ENCODE data around the gene SEPTIN8. TPM values are rescaled to one million over a fixed set of nuclear protein-coding genes. Genes with fewer than 3 reads are reported as not detected.
A peak's percentile ranks its signal among the peaks of the same experiment; 100 is the strongest.

The SEPTIN8 gene
- total RNA-seq, 1 experiment from 2014 or later, result 47.8 TPM

DNA sequence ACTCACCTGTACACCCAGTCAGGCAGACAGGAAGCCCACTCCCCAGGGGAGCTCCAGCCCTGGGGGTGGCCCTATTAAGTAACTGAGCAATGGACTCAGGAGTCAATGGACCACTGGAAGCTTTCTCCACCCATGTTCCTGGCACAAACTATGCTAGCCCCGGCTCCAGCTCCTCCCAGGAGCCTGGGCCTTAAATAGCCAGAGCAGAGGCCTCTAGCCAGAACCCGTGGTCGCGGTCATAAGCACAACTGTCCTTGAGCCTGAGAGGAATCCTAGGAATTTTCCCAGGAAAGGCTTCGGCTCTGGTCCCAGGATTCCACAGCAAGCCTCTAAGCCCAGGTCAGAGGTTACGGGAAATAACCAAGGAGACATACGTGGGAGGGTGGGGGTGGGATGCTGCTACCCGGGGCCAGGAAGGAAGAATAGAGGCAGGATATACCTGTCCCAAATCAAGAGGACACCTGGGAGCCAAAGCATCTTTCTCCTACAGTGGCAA is 5.5 kb downstream of the SEPTIN8 start:
- DNase-seq (ENCODE audit: low spot score), result peak; percentile 52
- in situ Hi-C loops (cut with HindIII; ENCODE audit: low sequenced_read_pairs), result no loop called here

DNA sequence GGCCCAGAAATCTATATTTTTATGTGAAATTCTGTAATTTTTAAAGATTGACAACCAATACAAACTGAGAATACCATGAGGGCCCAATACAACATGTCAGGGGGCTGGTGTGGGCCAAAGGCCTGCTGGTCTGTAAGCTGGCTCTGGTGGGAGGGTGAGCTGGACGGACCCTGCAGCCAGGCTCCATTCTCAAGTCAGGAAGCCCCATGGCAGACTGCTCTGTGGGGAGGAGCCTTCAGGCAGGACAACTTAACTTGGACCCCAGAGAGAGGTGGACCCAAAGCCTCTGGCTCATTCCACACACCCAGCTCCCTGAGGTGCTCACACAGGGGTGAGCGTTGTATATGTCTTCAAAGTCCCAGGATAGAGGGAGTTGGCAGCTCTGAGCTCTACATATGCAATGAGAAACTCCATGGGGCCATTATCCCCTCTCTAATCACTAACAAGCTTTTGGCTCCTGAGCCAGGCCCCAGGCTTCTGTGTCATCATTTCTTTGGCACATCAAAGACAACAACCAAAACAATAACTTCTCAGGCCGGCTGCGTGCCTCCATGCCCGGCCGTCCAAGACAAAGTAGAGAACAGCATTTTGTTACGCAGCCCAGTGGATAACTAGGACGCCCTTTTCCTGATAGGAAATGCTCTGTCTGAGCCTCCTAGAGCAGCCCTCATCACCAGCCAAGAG is 6.4 kb downstream of the SEPTIN8 start:
- peak; percentile 48 for DNase-seq (ENCODE audit: low spot score)
- in situ Hi-C loops (cut with HindIII; ENCODE audit: low sequenced_read_pairs), result no loop called here

DNA sequence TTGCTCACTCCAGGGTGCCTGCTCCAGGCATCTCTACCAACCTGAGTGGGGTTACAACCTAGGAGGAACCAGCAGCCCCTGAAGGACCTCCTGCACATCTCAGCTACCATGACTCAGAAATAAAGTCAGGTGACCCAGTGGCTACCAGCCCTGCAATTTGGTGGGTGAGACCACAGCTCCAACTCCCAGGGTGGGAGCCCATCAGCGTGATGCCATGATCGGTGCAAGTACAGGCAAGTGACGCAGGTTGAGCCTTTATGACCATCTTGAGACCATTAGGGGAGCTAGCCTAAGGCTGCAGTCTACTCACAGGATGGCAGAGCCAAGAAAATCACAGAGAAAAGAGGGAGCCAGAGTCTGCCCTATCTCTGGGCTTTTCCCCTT is 8.6 kb downstream of the SEPTIN8 start:
- in situ Hi-C loops (cut with HindIII; ENCODE audit: low sequenced_read_pairs), result no loop called here
- DNase-seq (ENCODE audit: low spot score), result no peak

DNA sequence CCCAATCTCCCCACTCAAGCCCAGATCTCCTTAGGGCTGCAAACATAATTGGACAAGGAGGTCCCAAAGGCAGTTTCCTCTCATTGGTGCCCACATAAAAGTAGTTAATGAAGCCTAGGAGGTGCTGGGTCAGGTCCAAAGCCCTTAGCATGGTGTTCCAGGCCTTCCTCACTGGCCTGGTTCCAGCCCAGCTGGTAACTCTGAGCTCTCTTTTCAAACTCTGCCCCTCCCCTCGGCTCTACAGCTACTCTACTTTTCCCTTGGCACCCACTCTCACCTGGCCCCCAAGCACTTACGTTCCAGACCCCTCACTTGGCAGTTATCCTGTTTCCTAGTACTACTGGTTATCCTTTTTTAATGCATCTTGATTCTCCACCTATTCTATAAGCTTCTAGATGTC is 9.9 kb downstream of the SEPTIN8 start:
- in situ Hi-C loops (cut with HindIII; ENCODE audit: low sequenced_read_pairs), result no loop called here
- DNase-seq (ENCODE audit: low spot score), result peak; percentile 62

DNA sequence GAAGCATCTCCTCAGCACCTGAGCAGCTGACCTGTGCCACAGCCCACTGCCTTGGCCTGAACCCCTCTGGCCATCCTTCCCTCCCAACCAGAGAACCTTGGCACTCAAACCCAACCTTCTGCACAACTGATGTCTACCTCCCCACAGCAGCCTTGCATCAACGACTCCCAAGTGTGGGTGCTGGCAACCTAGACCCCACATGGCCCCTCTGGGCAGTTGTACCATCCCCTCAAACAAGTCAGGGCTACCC is 10.3 kb downstream of the SEPTIN8 start:
- DNase-seq (ENCODE audit: low spot score), result no peak
- in situ Hi-C loops (cut with HindIII; ENCODE audit: low sequenced_read_pairs), result no loop called here

DNA sequence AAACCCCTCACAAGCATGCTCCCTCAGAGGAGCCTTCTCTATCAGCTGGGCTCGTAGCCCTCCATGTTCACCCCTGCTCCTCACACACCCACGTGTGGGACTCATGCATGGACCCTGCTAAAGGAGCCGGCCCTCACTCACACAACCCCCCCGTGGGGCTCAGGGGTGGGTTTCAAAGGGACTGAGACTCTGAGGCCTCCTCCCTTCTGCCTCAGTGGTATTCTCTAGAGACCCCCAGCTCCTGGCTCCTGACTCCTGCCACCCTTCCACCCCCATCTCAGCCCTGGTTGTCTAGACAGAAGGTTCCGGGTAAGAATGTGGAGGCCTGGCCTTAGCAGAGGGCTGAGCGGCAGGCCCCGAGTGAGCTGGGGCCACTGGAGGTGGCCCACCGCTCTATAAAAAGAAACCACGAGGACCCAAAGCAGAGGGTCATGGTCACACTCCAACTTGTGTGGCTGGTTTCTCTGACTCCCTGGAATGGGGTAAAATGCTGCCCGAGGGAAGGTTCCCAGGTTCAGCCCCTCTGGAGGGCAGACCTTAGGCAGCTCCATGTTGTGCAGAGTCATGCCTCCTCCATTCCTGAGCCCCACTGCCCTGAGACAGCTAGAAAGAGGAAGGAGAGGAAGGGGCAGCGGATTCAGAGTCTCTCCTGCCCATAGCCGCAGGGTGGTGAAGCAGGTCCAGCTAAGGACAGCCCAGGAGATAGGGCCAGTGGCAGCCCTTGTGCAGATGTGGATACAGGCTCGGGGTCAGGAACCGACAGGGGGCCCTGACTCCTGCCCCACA is 10.8 kb downstream of the SEPTIN8 start:
- in situ Hi-C loops (cut with HindIII; ENCODE audit: low sequenced_read_pairs), result no loop called here

DNA sequence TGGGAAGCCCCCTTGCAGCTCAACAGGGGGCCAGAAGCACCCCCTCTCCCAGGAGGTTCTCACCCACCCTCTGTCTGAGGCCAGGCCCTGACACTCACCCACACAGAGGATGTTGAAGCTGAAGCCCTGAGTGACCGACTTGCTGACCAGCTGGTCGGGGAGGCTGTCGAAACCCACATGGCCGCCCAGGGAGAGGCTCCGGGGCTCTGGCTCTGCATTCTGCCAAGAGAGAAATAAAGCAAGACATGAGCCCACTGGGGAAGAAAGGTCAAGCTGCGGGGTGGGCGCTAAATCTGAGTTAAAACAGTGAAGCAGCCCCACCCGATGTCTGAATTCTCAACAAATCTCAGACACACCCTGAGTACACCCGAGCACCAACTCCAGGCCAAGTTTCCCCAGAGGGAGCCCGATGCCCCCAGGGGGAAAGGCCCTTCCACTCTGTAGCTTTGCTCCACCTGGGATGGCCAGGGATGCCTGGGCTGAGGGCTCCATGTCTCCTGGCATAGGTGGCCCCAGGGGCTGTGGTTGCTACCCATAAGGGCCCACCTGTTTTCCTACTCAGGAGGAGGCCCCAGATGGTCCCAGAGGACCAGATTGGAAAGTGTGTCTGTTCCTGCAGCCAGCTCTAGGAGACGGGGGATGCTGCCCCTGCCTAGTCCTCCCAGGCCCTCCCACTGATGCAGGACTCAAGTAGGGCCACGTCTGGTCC is 11.6 kb downstream of the SEPTIN8 start:
- in situ Hi-C loops (cut with HindIII; ENCODE audit: low sequenced_read_pairs), result no loop called here
- no peak for DNase-seq (ENCODE audit: low spot score)

More for the DNA sequence above, 10.8 kb downstream of the SEPTIN8 start:
- no peak for DNase-seq (ENCODE audit: low spot score)

DNA sequence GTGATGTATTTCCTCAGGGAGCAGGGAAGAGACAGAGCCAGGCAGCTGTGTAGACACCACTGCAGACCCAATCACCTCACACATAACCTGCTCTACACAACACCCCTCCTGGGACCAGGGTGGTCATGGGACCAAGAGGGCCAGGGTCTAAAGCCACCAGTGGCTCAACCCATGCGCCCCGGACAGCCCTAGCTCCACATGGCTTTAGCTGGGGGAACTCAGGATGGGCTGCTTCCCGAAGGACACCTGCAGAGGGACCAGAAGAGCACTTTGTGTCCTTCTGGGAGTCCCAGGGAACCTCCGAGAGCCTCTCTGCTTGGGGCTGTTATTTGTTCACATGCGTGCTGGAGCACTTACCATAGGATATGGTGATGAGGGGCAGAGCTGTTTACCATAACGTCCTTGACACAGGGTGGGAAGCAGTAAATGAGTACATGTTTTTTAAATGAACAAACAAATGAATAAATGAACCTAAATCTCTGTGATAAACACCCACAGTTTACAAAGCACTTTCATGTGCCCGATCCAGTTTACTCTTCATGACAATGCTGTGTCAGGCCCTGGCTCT is 12.3 kb downstream of the SEPTIN8 start:
- in situ Hi-C loops (cut with HindIII; ENCODE audit: low sequenced_read_pairs), result no loop called here
- no peak for DNase-seq (ENCODE audit: low spot score)

DNA sequence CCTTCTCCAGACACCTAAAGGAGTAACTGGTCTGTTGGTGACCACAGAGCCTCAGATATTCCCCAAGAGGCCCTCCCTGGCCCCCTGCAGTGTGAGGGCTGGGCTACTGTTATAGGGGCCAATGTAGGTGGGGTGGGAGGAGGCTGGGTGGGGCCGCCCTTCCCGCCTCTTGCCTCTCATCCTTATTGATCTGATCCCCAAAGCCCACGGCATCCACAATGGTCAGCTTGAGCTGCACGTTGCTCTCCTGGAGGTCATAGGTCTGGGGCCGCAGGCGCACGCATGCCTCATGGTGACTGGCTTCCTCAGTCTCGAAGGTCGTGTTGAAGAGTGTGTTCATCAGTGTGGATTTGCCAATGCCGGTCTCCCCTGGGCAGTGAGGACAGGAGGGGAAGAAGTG is 13.0 kb downstream of the SEPTIN8 start:
- in situ Hi-C loops (cut with HindIII; ENCODE audit: low sequenced_read_pairs), result no loop called here
- no peak for DNase-seq (ENCODE audit: low spot score)

DNA sequence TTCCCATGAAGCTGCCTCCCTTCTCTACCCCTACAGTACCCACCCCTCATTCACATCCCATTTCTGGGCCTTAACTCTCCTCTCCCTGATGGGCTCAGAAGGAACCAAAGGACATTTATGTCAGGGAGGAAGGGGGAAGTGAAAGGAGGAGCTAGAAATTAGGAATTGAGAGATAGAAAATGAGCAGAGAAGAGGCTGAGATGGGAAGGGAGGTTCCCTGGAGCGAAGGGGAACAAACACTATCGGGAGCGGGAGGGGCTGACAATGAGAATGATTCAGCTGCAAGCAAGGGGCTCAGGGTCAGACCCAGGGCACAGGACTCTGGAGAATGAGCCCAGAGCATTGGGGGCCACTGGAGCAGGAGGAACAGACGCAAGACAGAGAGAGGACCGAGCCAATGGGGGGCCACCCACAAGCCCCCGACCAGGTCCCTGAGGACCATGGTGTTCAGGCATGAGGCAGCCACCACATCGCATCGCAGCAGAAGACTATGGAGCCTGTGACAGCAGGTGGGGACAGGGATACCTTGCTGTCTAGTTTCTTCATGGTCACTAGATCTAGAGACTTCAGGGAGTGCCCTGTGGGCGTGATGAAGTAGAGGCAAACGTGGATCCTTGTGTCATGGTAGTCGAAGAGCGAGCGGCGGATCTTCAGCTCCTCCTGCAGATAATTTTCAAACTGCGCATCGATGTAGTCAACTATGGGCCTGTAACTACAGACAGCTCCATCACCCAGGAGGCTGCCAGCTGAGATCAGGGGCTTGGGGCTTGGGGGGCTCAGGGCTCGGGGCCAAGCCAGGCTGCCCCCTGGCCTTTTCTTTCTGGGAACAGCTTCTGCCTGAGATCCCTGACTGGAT is 13.6 kb downstream of the SEPTIN8 start:
- no peak for DNase-seq (ENCODE audit: low spot score)
- in situ Hi-C loops (cut with HindIII; ENCODE audit: low sequenced_read_pairs), result no loop called here

DNA sequence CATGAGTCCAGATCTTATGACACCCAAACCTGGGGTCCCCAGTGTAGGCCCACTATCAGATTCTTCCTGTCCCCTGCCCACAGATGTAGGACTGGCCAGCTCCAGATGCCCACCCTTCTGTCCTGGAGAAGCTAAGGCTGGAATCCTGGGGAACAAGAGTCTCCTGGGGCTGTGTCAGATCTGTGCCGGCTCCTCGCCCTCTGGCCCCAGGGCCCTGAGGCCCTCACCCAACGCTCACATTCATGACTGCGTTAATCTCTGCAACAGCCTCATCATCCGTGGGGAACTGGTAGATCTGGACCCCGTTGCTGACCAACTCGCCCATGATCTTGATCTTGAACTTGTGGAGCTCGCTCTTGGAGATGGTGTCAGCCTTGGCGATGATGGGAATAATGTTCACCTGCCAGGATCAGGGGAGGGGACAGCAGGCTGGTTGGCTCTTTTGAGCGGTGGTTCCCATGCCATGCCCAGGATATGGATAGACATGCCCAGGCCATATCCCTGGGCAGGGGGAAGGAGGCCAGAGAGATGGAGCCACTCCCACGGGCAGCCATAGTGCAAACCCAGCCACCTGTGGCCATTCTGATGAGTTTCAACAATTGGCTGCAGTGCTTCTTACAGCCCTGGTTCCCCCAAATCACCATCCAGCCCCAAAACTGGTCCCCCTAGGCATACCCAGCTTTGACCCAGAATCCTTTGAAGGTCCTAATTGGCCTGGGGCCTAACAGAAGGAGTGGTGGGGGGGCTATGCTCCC is 14.6 kb downstream of the SEPTIN8 start:
- DNase-seq (ENCODE audit: low spot score), result no peak
- in situ Hi-C loops (cut with HindIII; ENCODE audit: low sequenced_read_pairs), result no loop called here

DNA sequence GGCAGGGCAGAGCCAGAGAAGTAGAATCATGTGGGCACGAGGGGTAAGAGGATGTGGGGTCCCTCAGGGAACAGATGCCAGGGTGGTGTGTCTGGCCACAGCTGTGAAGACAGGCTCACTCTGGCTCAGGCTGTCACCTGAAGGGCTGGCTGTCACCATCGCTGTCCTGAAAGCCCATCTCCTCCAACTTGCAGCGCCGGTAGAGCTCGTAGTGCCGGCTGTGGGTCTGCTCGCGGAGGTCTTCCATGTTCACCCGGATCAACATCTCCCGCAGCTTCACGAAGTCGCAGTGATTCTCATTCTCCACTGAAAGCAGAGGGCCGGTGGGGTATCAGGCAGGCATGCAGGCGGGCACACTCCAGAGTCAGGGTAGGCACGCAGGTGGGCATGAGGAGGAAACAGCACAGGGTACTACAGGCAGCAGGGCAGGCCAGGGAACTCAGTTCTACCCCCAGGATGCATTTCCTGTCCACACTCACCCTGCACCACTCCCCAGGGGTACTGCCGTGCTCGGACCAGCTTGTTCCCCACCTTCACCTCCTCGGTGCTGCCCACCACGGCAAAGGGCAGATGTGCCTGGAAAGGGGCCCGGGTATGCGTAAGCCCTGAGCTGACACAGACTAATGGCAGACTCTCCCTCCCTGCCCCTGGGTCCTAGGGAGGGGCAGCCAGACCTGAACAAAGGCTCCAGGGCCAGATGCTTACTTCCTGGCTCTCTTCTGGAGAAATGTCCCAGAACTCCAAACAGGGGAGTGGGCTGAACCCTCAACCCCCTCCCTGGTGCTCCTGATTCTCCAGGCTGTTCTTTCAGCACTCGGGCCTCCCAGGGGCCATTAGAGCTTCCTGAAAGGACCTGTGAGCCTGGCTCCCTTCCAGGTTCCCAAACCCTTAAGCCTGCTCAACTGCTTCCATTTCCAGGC is 15.5 kb downstream of the SEPTIN8 start:
- no peak for DNase-seq (ENCODE audit: low spot score)
- in situ Hi-C loops (cut with HindIII; ENCODE audit: low sequenced_read_pairs), result no loop called here

DNA sequence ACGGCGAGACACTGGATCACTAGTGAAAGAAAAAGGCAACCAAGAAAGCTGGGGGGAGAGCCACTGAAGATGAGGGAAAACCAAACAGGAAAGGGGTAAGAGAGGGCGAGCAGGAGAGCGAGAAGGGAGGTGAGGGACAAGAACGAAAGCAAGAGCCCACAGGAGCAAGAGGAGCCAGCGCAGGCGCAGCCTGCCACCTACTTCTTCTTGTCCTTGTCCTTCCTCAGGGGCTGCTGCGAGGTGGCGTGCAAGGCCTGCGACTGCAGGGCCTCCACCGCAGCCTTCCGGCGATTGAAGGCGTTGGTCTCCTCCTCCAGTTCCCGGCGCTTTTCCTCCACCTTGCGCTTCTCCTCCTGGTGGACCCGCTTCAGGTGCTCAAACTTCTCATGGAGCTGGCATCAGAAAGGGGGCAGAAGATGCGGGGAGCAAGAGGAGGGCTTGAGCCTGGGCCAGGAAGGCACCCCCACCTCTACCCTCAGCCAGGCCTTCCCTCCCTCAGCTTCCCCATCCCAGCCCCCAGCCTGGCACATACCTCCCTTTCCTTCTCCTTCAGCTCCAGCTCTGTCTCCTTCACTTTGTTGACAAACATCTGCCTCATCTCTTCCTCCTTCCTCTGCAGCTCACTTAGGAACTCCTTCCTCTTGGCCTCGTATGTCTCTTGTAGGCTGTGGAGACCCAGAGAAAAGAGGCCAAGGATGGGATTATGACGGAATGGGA is 16.3 kb downstream of the SEPTIN8 start:
- in situ Hi-C loops (cut with HindIII; ENCODE audit: low sequenced_read_pairs), result no loop called here
- DNase-seq (ENCODE audit: low spot score), result no peak

DNA sequence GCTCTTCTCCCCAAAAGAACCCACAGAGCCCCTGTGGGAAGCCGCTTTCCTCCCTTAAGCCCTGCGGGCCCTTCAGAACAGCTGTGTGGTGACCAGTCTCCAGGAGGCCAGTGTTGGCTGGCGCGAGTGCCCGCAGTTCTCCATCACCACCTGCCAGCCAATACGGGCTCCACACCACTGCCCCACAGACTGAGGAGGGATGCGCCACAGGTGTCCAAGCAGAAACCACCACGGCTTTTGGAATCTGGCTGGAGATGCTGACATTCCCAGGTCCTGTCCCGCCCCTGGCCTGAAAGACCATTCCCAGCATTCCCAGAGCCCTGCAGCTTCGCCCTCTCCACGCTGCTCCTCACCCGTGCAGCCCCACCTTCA is 17.0 kb downstream of the SEPTIN8 start:
- DNase-seq (ENCODE audit: low spot score), result no peak

DNA sequence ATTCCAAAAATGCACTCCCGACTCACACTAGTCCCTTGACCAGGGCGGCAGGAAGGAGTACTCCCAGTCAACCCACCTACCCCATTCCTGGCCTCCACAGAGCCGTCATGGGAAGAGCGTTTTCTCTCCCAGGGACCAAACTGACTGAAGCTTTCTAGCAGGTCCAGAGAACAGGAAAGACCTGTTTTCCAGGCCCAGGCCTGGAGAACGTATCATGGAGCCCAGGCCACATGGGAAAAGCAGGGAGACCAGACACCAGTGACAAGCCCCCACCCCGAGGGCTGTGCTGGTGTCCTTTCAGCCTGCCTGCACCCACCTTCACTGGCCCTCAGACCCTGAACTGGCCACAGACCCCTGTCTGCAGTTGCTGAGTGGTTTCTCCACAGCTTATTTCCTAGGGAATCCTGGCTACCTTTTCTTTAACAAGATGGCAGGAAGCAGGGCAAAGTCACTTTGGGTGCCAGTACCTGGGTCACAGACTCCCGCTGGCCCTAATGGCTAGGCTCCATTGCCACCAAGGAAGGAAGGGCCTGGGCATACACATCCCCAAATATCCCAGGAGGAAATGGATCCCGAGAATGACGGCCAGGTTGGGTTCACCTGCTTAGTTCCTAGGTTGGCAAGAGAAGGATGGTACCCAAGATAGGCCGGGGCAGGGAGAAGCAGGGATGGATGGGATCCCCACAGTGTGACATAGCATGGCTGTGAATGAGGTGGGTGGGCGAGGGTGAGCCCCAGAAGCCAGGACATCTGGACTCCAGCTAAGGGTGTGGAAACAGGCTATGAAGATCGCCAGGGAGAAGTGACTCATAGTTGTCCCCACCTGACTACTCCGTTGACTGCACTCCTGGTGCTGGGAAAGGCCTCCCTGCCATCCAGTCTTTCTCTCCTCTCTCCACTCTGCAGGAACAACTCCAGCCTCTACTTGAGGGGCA is 17.7 kb downstream of the SEPTIN8 start:
- in situ Hi-C loops (cut with HindIII; ENCODE audit: low sequenced_read_pairs), result no loop called here
- DNase-seq (ENCODE audit: low spot score), result no peak

More for the DNA sequence above, 17.0 kb downstream of the SEPTIN8 start:
- in situ Hi-C loops (cut with HindIII; ENCODE audit: low sequenced_read_pairs), result no loop called here

DNA sequence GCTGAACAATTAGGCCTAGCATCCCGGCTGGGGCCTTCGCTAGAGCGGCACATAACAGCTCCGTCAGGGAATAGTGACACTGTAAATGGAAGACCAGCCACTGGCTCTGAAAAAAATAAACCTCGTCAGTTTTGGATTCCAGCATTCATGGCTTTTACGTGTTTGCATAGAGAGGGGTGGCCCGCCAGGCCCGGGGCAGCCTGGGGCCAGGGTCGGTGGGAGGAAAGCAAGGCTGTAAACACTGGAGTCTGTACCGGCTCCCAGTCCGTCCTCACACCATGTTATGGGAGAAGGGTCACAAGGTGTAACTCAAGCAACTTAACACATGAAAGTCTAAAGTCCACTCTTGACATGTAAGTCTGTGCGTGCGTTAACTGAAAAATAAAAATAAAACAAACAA is 18.6 kb downstream of the SEPTIN8 start:
- no peak for DNase-seq (ENCODE audit: low spot score)
- in situ Hi-C loops (cut with HindIII; ENCODE audit: low sequenced_read_pairs), result no loop called here
